CD4-positive, alpha-beta memory T cell (primary cell): ENCODE data around the gene ZDHHC14. TPM values are rescaled to one million over a fixed set of nuclear protein-coding genes. Genes with fewer than 3 reads are reported as not detected.

ENCODE experiments used
- CTCF ChIA-PET: fragments of 350-600 bp; sonication (Branson Sonifier 250); formaldehyde crosslinking; loops from one replicate; lab custom pipeline; 2021; ENCODE audit warnings: inconsistent platforms; ENCODE audit not compliant: partially characterized antibody; lab: Charles Lee
- POLR2A ChIA-PET: fragments of 350-600 bp; sonication (Branson Sonifier 250); formaldehyde crosslinking; loops from one replicate; lab custom pipeline; 2021; ENCODE audit not compliant: partially characterized antibody; lab: Charles Lee
- DNase-seq, 5 donors: peaks; one replicate each; pipeline versions ENCODE4 v3.0.0 to v3.0.0-alpha.2; 2020 to 2022; ENCODE audit warnings: mixed read lengths in 1 of 5
- H3K27ac ChIP-seq: one replicate; pipeline ENCODE4 v1.7.0; 2013; ENCODE audit warnings: low read depth, low read length
- H3K27me3 ChIP-seq: 2 replicates; pipeline ENCODE4 v1.7.0; 2013; ENCODE audit warnings: mild to moderate bottlenecking, low read length, moderate library complexity; ENCODE audit not compliant: insufficient read depth
- H3K36me3 ChIP-seq: 2 replicates; pipeline ENCODE4 v1.7.0; 2013; ENCODE audit warnings: mild to moderate bottlenecking, low read length, moderate library complexity; ENCODE audit not compliant: insufficient read depth
- H3K4me1 ChIP-seq: 2 replicates; pipeline ENCODE4 v1.7.0; 2013; ENCODE audit warnings: mild to moderate bottlenecking, low read length, moderate library complexity; ENCODE audit not compliant: insufficient read depth
- H3K4me3 ChIP-seq, 2 donors: one replicate each; pipeline ENCODE4 v1.7.0; 2013; ENCODE audit warnings: low read length in 2 of 2, mild to moderate bottlenecking in 1 of 2
- H3K9me3 ChIP-seq, 2 donors: one replicate each; pipeline ENCODE4 v1.7.0; 2013; ENCODE audit warnings: low read length in 2 of 2, control low read depth in 1 of 2; ENCODE audit not compliant: control insufficient read depth in 1 of 2
- H3K27ac Mint-ChIP-seq, 7 donors: one replicate each; pipeline ENCODE4 v1.8.0; 2020 to 2021; ENCODE audit warnings: mixed read lengths in 7 of 7, mild to moderate bottlenecking in 6 of 7, inconsistent platforms in 3 of 7, moderate library complexity in 3 of 7
- H3K27me3 Mint-ChIP-seq, 2 donors: one replicate each; pipeline ENCODE4 v1.8.0; 2020 to 2021; ENCODE audit warnings: mixed read lengths in 2 of 2
- H3K36me3 Mint-ChIP-seq, 2 donors: one replicate each; pipeline ENCODE4 v1.8.0; 2020 to 2021; ENCODE audit warnings: mixed read lengths in 2 of 2, inconsistent platforms in 1 of 2, mild to moderate bottlenecking in 1 of 2
- H3K4me1 Mint-ChIP-seq, 4 donors: one replicate each; pipeline ENCODE4 v1.8.0; 2020 to 2021; ENCODE audit warnings: mixed read lengths in 4 of 4, mild to moderate bottlenecking in 1 of 4
- H3K4me3 Mint-ChIP-seq, 8 donors: one replicate each; pipeline ENCODE4 v1.8.0; 2020 to 2021; ENCODE audit warnings: mixed read lengths in 8 of 8, mild to moderate bottlenecking in 7 of 8, moderate library complexity in 6 of 8, inconsistent platforms in 3 of 8
- H3K9me3 Mint-ChIP-seq, 8 donors: one replicate each; pipeline ENCODE4 v1.8.0; 2020 to 2021; ENCODE audit warnings: mixed read lengths in 8 of 8, mild to moderate bottlenecking in 5 of 8, inconsistent platforms in 3 of 8, moderate library complexity in 1 of 8
- intact Hi-C: fragments of 100-400 bp; cut with micrococcal nuclease; formaldehyde crosslinking; loops from one replicate; pipeline ENCODE4 v1.15.1; 2023
- polyA plus RNA-seq, 2 donors: library from polyadenylated mRNA; unstranded; fragments of 300-500 nt; fragmentation: Illumina TruSeq; gene quantifications; one replicate each; pipeline ENCODE4 v1.2.3, GENCODE V29; 2021
- total RNA-seq, 2 experiments: library from RNA; stranded (reverse); gene quantifications; one replicate each; pipeline ENCODE4 v1.2.3, GENCODE V29; 2021

Gene ZDHHC14
- total and polyA plus RNA-seq, 4 experiments from 2014 or later: 1.5 to 1.9 (median 1.7) TPM

GRCh38 chr6:157368359-157369049, 12.5 kb upstream of the ZDHHC14 start:
- CTCF ChIA-PET: interaction anchor here (1.0 to 2.0 kb wide), 2 partner anchors 11 to 54 kb away, joined by 3 to 5 read pairs; no protein-coding TSS in a partner anchor

GRCh38 chr6:157370755-157371154, 10.2 kb upstream of the ZDHHC14 start:
- Mint-ChIP-seq H3K4me1 (peaks cover 9 to 20% (median 12%) of the 10 kb centered on the region in 4 donors), H3K4me3 (no peak overlapping the region), H3K27ac (no peak overlapping the region), H3K9me3 (no peaks in the 10 kb centered on the region), H3K36me3 (no peaks in the 10 kb centered on the region), H3K27me3 (peaks cover 24 to 27% of the 10 kb centered on the region in 2 donors)
- no peak overlapping the region for H3K27ac ChIP-seq
- H3K4me1 ChIP-seq: peaks cover 13% of the 10 kb centered on the region
- peaks cover 7% of the 10 kb centered on the region for H3K27me3 ChIP-seq
- POLR2A ChIA-PET: interaction anchor here (3.9 kb wide), 1 partner anchor 9 kb away, joined by 19 read pairs; the partner anchor contains the start of gene ZDHHC14
- CTCF ChIA-PET: interaction anchor here (2.0 kb wide), 1 partner anchor 56 kb away, joined by 5 read pairs; no protein-coding TSS in a partner anchor
- H3K9me3 ChIP-seq: no peaks in the 10 kb centered on the region
- H3K36me3 ChIP-seq: no peaks in the 10 kb centered on the region
- no peak for DNase-seq
- H3K4me3 ChIP-seq: no peak overlapping the region
- intact Hi-C loops: no loop called here

More at GRCh38 chr6:157368359-157369049, 12.5 kb upstream of the ZDHHC14 start:
- POLR2A ChIA-PET: interaction anchor here (0.9 to 1.6 kb wide), 2 partner anchors 9 to 45 kb away, joined by 3 to 9 read pairs; partner anchors contain the start of gene TMEM242
- H3K4me1 ChIP-seq: peaks cover 13% of the 10 kb centered on the region
- H3K4me3 ChIP-seq: no peak overlapping the region
- no peak overlapping the region for H3K27ac ChIP-seq
- H3K27ac Mint-ChIP-seq: peak overlapping the region in 2 of 7 donors; percentile 42 to 62
- DNase-seq: no peak
- no peaks in the 10 kb centered on the region for H3K36me3 ChIP-seq
- H3K4me1 Mint-ChIP-seq: peaks cover 9 to 20% (median 12%) of the 10 kb centered on the region in 4 donors
- peaks cover 25 to 27% of the 10 kb centered on the region in 2 donors for H3K27me3 Mint-ChIP-seq
- H3K9me3 ChIP-seq: no peaks in the 10 kb centered on the region
- H3K36me3 Mint-ChIP-seq: no peaks in the 10 kb centered on the region
- peaks cover 7% of the 10 kb centered on the region for H3K27me3 ChIP-seq
- H3K4me3 Mint-ChIP-seq: no peak overlapping the region
- no peaks in the 10 kb centered on the region for H3K9me3 Mint-ChIP-seq
- intact Hi-C loops: loop anchor here (1.0 kb wide), 1 partner anchor 12 kb away; no protein-coding TSS in a partner anchor

DNA sequence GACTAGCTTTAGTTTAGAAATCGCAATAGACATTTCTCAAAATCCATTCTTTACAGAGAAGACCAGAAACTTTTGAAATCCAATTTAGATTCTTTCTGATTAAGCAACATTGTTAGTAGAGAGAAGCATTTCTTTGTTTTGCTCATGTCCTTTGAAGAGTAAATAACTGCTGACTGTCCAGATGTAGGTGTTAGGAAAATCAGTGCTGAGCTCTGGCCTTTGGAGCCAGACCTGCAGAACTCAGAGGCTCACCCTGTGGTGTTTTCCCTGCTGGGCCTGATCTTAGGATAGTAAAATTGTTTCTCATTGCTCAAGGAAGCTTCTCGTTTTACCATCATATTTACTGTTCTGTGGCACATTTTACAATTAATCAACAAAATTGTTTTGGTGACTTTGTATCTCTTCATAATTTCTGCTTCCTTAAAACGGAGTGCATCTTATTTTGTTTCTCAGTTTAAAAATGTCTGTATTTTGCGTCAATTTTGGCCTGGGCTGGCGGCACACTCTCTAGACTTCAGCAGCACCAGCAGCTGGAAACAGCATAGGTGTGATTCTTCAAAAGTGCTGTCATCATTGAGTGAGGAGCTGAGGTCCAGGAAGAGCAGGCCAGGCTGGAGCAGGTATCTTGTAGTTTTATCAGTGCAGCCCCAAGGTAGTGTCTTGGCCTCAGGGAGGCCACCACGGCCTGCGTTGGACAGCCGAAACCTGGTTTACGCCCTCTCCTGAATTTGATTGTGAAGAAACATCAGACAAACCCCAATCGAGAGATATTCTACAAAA, 8.3 kb upstream of the ZDHHC14 start:
- no peaks in the 10 kb centered on the region for H3K36me3 Mint-ChIP-seq
- Histone ChIP-seq H3K27ac (no peak overlapping the region), H3K9me3 (no peaks in the 10 kb centered on the region), H3K4me1 (peaks cover 13% of the 10 kb centered on the region), H3K4me3 (no peak overlapping the region), H3K27me3 (peaks cover 7% of the 10 kb centered on the region), H3K36me3 (no peaks in the 10 kb centered on the region)
- peaks cover 9 to 20% (median 12%) of the 10 kb centered on the region in 4 donors for H3K4me1 Mint-ChIP-seq
- ChIA-PET CTCF (no interaction called here), POLR2A (interaction anchor here (0.5 to 3.9 kb wide), 2 partner anchors 7 to 11 kb away, joined by 3 to 19 read pairs; partner anchors contain the start of gene ZDHHC14)
- DNase-seq: no peak
- no peaks in the 10 kb centered on the region for H3K9me3 Mint-ChIP-seq
- H3K27ac Mint-ChIP-seq: no peak overlapping the region
- H3K4me3 Mint-ChIP-seq: no peak overlapping the region
- H3K27me3 Mint-ChIP-seq: peaks cover 18% of the 10 kb centered on the region in 2 donors
- intact Hi-C loops: no loop called here

DNA sequence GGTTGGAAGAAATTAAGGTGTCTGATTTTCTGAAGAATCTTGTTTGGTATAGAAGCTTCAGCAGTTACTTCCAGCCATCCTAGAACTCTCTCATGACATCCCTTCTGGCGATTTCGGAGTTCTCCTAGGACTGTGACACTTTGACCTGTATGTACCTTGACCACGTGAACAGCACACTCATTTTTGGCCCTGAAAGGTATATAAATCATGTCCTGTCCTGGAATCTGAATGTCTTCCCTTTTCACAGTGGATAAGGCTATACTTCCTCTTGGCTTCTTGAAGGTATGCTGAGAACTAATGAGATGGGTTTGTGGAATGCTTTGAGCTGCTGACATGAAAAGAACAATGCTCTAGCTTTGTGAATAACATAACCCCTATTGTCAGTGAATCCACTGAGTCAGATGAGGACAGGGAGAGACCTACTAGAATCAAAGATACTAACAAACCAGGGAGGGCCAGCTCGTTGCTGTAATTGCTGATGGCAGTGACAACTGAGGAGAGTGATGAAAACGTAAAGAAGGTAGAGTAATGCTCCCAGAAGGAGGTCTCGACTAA, 6.0 kb upstream of the ZDHHC14 start:
- Histone ChIP-seq H3K27me3 (peaks cover 7% of the 10 kb centered on the region), H3K4me3 (no peak overlapping the region), H3K9me3 (no peaks in the 10 kb centered on the region), H3K4me1 (peaks cover 9% of the 10 kb centered on the region), H3K36me3 (no peaks in the 10 kb centered on the region), H3K27ac (no peak overlapping the region)
- intact Hi-C loops: no loop called here
- Mint-ChIP-seq H3K9me3 (no peaks in the 10 kb centered on the region), H3K27me3 (peaks cover 4 to 8% of the 10 kb centered on the region in 2 donors), H3K4me1 (peaks cover 6 to 9% (median 6%) of the 10 kb centered on the region in 4 donors), H3K4me3 (no peak overlapping the region), H3K36me3 (no peaks in the 10 kb centered on the region), H3K27ac (no peak overlapping the region)
- CTCF ChIA-PET: no interaction called here
- DNase-seq: no peak
- POLR2A ChIA-PET: interaction anchor here (0.5 to 2.3 kb wide), 3 partner anchors 52 to 256 kb away, joined by 3 to 6 read pairs (median 4); partner anchors contain the start of gene TMEM242

DNA sequence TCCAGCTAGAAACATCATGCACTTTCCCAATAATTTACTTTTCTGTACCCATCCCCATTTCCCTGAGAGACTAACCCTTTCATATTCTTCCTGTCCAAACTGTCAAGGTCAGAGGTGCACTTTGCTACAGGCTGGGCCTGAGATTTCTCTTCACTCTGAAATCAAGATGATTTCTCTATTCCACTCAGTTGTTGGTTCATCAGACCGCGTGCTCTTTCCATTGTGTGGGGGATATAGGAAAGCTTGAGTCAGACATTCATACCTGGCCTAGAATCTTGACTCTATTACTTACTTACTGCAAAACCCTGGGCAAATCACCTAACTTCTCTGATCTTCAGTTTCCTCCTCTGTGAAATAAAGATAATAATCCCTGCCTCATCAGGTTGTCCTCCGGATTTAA, 4.7 kb upstream of the ZDHHC14 start:
- Mint-ChIP-seq H3K4me1 (peaks cover 5 to 9% (median 6%) of the 10 kb centered on the region in 4 donors), H3K4me3 (no peak overlapping the region), H3K27me3 (peaks cover 3 to 4% of the 10 kb centered on the region in 2 donors), H3K27ac (no peak overlapping the region), H3K36me3 (no peaks in the 10 kb centered on the region), H3K9me3 (no peaks in the 10 kb centered on the region)
- ChIA-PET POLR2A (interaction anchor here (2.3 kb wide), 1 partner anchor 53 kb away, joined by 6 read pairs; the partner anchor contains the start of gene TMEM242), CTCF (no interaction called here)
- intact Hi-C loops: no loop called here
- Histone ChIP-seq H3K4me3 (no peak overlapping the region), H3K27ac (no peak overlapping the region), H3K4me1 (peaks cover 6% of the 10 kb centered on the region), H3K9me3 (no peaks in the 10 kb centered on the region), H3K27me3 (peaks cover 7% of the 10 kb centered on the region), H3K36me3 (no peaks in the 10 kb centered on the region)
- no peak for DNase-seq

- Mint-ChIP-seq H3K4me3 (no peak overlapping the region), H3K27ac (no peak overlapping the region), H3K27me3 (peaks cover 2 to 3% of the 10 kb centered on the region in 2 donors), H3K36me3 (no peaks in the 10 kb centered on the region), H3K9me3 (no peaks in the 10 kb centered on the region), H3K4me1 (peaks cover 5 to 9% (median 6%) of the 10 kb centered on the region in 4 donors)
- no peak overlapping the region for H3K4me3 ChIP-seq
- H3K4me1 ChIP-seq: peaks cover 6% of the 10 kb centered on the region
- intact Hi-C loops: no loop called here
- H3K27ac ChIP-seq: no peak overlapping the region
- H3K9me3 ChIP-seq: no peaks in the 10 kb centered on the region
- CTCF ChIA-PET: no interaction called here
- POLR2A ChIA-PET: interaction anchor here (2.3 kb wide), 1 partner anchor 53 kb away, joined by 6 read pairs; the partner anchor contains the start of gene TMEM242
- no peaks in the 10 kb centered on the region for H3K36me3 ChIP-seq
- DNase-seq: no peak
- peaks cover 4% of the 10 kb centered on the region for H3K27me3 ChIP-seq
Measured at GRCh38 chr6:157376706-157377230, 4.2 kb upstream of the ZDHHC14 start.
